Measurements from ENCODE around the gene SLC6A16. TPM values are rescaled to one million over a fixed set of nuclear protein-coding genes. Genes with fewer than 3 reads are reported as not detected.

SLC6A16 gene
- total RNA-seq, 1 experiment from 2014 or later = 3.2 TPM

GRCh38 chr19:49247676-49248075, 77.3 kb downstream of the SLC6A16 start:
- Mint-ChIP-seq H3K36me3 (ENCODE audit: insufficient read depth in 1 of 3, low read depth in 3 of 3) (peaks cover 0 to 5% (median 0%) of the 10 kb centered on the region in 3 experiments; a peak in 2 of 7 replicates), H3K4me1 (peaks cover 0 to 11% of the 10 kb centered on the region in 2 experiments; a peak in 2 of 4 replicates), H3K9me3 (peaks cover 6 to 7% of the 10 kb centered on the region in 2 experiments; a peak in 4 of 5 replicates), H3K27ac (no peak overlapping the region), H3K27me3 (ENCODE audit: low read depth) (peaks cover 19% of the 10 kb centered on the region), H3K4me3 (no peak overlapping the region)
- Histone ChIP-seq H3K79me1 (ENCODE audit: insufficient read depth, low read depth, low read length, poor library complexity, severe bottlenecking) (no peaks in the 10 kb centered on the region), H3K4me1 (ENCODE audit: insufficient read depth, low read length) (no peaks in the 10 kb centered on the region), H2AK5ac (ENCODE audit: insufficient read length, low read length) (no peak overlapping the region), H3K23ac (ENCODE audit: insufficient read length, low read depth, low read length) (no peak overlapping the region), H2BK12ac (ENCODE audit: insufficient read length, low read depth, low read length) (no peak overlapping the region), H3K9me3 (ENCODE audit: control insufficient read depth, low read depth, low read length) (no peaks in the 10 kb centered on the region), H4K8ac (replicated peaks; ENCODE audit: insufficient read length, low read depth, low read length) (no peak overlapping the region), H3K14ac (ENCODE audit: insufficient read depth, low read length) (no peak overlapping the region), H3K9ac (ENCODE audit: extremely low read depth, insufficient read length, low read length) (no peak overlapping the region), H3K18ac (ENCODE audit: insufficient read length, low read depth, low read length) (no peak overlapping the region), H4K20me1 (ENCODE audit: control insufficient read depth, insufficient read depth, insufficient read length) (no peaks in the 10 kb centered on the region), H3K56ac (ENCODE audit: insufficient read length, low read depth, low read length) (no peak overlapping the region), H3K27ac (ENCODE audit: insufficient read length, low read depth, low read length) (no peak overlapping the region), H4K5ac (ENCODE audit: insufficient read length, low read depth, low read length) (no peak overlapping the region), H3K23me2 (ENCODE audit: insufficient read length, low read depth, low read length, poor library complexity, severe bottlenecking) (no peaks in the 10 kb centered on the region), H2BK120ac (ENCODE audit: low read depth, low read length, poor library complexity, severe bottlenecking) (no peak overlapping the region), H4K91ac (ENCODE audit: insufficient read length, low read depth, low read length) (no peak overlapping the region), H2AFZ (ENCODE audit: low read length) (no peak overlapping the region), H2BK20ac (ENCODE audit: low read depth, low read length, poor library complexity, severe bottlenecking) (no peak overlapping the region), H3K4ac (ENCODE audit: low read depth, low read length) (no peak overlapping the region), H2BK15ac (ENCODE audit: low read depth, low read length) (no peak overlapping the region), H3K79me2 (ENCODE audit: insufficient read depth, low read length) (no peaks in the 10 kb centered on the region), H2BK5ac (ENCODE audit: insufficient read length, low read length) (no peak overlapping the region), H3K4me2 (ENCODE audit: insufficient read depth, insufficient read length, low read length) (no peak overlapping the region), H3K27me3 (ENCODE audit: insufficient read depth, low read length) (no peaks in the 10 kb centered on the region), H3T11ph (ENCODE audit: low read length) (no peak overlapping the region)
- DNase-seq = no peak
- WGBS (ENCODE audit: extremely low coverage, insufficient read length, low lambda C conversion rate) = no CpG with 5 or more reads among the region's 2 CpGs
- TF ChIP-seq, protein P1, sequence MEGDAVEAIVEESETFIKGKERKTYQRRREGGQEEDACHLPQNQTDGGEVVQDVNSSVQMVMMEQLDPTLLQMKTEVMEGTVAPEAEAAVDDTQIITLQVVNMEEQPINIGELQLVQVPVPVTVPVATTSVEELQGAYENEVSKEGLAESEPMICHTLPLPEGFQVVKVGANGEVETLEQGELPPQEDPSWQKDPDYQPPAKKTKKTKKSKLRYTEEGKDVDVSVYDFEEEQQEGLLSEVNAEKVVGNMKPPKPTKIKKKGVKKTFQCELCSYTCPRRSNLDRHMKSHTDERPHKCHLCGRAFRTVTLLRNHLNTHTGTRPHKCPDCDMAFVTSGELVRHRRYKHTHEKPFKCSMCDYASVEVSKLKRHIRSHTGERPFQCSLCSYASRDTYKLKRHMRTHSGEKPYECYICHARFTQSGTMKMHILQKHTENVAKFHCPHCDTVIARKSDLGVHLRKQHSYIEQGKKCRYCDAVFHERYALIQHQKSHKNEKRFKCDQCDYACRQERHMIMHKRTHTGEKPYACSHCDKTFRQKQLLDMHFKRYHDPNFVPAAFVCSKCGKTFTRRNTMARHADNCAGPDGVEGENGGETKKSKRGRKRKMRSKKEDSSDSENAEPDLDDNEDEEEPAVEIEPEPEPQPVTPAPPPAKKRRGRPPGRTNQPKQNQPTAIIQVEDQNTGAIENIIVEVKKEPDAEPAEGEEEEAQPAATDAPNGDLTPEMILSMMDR (conservative IDR thresholded peaks at IDR 0.05) = no peak
